HG03442 (cell line): ENCODE measurements around the gene ADH1C.
"Not testable (repeated sequence)": the region's sequence is repeated elsewhere in the genome, so short reads cannot be mapped to it uniquely, and the experiment has no call there.

Experiments
- ATAC-seq: cut with Tn5 transposase; IDR thresholded peaks from one replicate; pipeline ENCODE4 v1.9.1; 2021; ENCODE audit warnings: mild to moderate bottlenecking, moderate library complexity; ENCODE audit not compliant: unreplicated experiment

The ADH1C gene

GRCh38 chr4:99359480-99360204 is 7.1 kb upstream of the ADH1C start:
- ATAC-seq, result no peak

- no peak for ATAC-seq
These were observed 5.4 kb upstream of the ADH1C start for GRCh38 chr4:99357948-99358347.

DNA sequence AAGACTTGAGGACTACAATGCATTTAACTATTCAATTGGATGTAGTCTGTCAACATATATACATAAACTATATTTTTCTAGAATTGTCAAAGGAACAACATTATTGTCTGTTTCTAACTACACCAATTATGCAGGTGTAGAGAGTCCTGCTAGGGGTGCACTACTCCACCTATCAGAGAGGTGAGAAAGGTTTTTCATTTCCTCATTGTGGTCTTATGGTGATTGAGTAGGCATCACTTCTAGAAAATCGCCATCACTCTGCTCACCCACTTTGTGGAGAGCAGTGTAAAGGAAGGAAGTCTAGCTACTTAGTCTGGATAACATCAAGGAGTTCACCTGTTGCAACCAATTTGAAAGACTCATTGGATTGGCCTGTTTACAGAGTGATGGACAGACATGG is 4.4 kb upstream of the ADH1C start:
- peak; percentile 84 for ATAC-seq

DNA sequence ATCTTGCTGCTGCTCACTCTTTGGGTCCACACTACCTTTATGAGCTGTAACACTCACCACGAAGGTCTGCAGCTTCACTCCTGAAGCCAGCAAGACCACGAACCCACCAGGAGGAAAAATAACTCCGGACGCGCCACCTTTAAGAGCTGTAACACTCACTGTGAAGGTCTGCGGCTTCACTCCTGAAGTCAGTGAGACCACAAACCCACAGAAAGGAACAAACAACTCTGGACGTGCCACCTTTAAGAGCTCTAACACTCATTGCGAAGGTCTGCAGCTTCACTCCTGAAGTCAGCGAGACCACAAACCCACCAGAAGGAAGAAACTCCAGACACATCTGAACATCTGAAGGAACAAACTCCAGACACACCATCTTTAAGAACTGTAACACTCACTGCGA is 3.6 kb upstream of the ADH1C start:
- ATAC-seq, result not testable (repeated sequence)

GRCh38 chr4:99351487-99351886 is 1.1 kb downstream of the ADH1C start:
- ATAC-seq, result no peak

GRCh38 chr4:99349338-99349737 is 3.2 kb downstream of the ADH1C start:
- no peak for ATAC-seq

DNA sequence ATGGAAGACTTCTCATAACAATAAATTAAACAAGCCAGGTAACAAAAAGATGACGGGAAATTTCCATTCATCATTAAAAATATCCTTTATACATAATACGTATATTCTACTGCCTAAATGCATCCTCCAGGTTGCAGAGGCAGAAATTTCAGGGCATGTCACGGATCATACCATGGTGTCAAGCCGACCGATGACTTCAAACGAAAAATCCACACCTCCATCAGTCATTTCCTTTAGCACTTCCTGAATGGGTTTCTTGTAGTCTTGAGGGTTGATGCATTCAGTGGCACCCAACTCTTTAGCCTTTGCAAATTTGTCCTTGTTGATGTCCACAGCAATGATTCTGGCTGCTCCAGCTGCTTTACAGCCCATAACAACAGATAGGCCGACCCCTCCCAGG is 9.9 kb downstream of the ADH1C start:
- ATAC-seq, result not testable (repeated sequence)

GRCh38 chr4:99341426-99341825 is 11.1 kb downstream of the ADH1C start:
- no peak for ATAC-seq

DNA sequence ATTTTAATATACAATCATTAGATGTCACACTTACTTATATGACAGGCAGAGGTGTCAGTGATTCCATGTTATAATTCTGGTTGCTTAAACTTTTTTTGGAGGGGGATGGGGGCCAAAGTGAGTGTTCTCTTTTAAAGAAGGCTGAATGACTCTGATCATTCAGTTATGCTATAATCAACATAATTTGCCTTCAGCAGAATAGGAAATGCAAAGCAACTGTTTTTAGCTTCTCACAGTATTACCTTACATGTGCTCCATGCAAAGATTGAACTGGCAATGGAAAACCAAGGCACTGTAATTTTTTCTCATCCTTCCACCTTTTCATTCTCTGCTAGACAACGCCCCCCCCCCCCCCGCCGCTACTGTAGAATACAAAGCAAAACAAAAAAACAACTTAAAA is 13.4 kb downstream of the ADH1C start:
- ATAC-seq, result no peak

GRCh38 chr4:99336553-99336952 is 16.0 kb downstream of the ADH1C start:
- ATAC-seq, result no peak

DNA sequence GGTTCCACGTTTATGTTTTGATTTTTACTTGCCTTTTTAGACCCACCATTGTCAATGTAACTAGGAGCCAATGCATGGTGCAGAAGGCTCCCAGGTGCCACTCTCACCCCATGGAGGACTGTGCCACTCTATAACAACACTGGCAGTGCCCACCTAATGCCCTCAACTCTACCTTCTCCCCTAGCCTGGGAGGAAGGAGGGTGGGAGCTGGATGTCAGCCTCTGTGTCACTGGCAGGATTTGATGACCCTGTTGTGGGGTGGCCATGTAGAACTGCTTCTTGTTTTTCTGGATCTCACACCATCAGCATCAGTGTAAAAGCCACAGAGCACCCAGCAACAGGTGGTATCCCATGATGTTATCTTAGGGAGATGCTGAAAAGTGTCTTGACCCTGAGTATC is 17.7 kb downstream of the ADH1C start:
- no peak for ATAC-seq

DNA sequence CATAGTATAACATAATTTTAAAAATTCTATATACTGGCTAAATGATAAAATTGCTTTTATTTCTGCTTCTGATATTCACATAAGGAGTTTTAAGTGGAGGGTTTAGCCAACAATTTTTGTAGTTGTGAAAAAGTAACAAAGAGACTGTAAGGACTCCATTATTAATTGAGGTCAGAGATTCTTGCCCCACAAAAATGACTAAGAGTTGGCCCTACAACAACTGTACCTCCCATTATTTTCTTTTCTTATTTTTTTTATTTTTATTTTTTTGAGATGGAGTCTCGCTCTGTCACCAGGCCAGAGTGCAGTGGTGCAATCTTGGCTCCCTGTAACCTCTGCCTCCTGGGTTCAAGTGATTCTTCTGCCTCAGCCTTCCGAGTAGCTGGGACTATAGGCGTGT is 21.9 kb downstream of the ADH1C start:
- no peak for ATAC-seq

GRCh38 chr4:99329876-99330275 is 22.7 kb downstream of the ADH1C start:
- ATAC-seq, result no peak

- no peak for ATAC-seq
These were observed 27.6 kb downstream of the ADH1C start for GRCh38 chr4:99324979-99325378.

DNA sequence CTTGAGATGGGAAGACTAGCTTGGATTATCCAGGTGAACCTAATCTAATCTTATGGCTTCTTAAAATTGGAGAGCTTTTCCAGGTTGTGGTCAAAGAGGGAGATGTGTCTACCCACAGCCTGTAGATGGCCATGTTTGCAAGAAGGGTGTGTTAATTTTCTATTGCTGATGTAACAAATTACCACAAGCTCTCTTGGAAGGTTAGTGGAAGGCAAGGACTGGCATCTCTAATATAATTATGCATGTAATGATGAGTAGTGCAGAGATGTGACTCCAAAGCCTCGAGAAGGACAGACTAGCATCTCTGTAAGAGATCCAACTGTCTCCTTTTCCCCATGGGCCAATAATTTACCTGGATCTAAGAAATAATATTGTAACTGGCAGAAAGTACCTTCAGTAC is 28.2 kb downstream of the ADH1C start:
- ATAC-seq, result no peak

DNA sequence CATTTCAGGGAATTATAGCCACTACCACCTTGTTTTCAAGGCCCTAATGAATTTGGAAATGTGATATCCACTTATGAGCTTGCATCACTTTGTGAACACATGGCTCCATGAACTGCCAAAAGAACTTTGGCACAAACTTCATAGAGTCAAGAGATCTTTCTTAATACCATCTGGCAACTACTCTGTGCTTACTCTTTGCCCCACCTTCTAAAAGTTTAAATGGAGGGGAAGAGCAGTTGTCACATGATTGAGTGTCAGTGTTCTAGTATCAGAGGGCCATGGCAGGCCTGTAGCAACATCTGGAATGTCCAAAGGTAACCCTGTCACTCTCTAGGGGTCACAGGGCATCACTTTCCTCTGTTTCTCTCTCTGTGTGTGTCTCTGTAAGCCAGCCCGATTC is 28.8 kb downstream of the ADH1C start:
- no peak for ATAC-seq

DNA sequence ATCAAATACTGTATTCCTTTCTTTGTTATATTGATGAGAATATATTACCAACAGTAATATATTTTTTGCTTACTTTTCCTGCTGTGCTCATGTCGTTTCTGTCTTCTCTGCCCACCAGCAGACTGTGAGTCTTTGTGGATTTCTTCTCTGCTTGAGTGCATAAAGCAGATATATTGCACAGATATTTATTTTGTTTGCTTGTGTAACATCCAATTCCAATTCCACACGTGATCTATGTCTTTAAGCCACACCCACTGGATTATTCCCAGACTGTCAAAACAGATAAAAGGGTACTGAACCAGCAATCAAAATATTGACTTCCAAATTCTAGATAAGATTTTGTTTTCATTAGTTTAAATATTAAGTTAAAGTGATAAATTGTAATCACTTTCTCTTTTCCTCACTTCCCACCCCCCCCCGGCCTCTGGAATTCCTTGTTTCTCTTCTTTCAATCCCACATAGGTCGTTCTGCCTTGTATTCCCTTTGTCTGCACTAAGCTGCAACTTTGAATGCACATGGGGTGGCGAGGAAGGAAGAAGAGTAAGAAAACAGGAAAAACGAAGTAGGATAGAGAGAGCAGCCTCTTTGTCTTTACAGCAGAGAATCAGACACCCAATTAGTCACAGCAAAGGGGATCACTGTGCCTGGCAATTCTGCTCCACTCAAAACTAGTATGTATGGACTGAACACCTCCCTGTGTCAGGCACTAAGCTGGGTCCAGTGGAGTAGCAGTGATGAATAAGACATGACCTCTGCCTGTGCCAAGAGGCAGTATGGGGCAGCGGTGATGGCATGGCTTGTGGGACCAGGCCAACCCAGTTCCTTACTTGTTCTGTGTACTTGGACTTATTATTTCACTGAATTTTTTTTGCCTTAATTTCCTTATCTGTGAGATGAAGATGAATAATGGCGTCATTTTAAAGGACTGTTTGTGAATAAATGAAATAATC is 31.0 kb downstream of the ADH1C start, which contains the start of gene ADH1B:
ADH1B (minus strand) TSS at position 161 of the 951 bp plus-strand sequence; CDS start at position 91, 70 bp downstream.
- ATAC-seq, result no peak

- ATAC-seq, result not testable (repeated sequence)
These were observed 34.7 kb downstream of the ADH1C start for GRCh38 chr4:99317811-99318210.

- no peak for ATAC-seq
These were observed 35.2 kb downstream of the ADH1C start for GRCh38 chr4:99317354-99317753.

DNA sequence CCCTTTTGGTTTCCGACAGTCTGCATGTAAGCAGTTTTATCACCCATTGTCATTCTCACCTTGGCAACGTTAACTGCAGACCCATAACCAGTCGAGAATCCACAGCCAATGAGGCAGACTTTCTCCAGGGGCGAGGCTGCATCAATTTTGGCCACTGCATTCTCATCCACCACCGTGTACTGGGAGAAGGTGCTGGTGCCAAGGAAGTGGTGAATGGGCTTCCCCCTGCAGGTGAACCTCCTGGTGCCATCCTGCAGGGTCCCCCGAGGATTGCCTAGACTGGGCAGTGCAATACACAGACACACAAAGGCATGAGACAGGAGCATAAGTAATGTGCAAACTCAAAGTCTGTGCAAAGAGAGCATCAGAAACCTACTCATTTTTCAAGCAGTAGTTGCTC is 36.7 kb downstream of the ADH1C start:
- ATAC-seq, result no peak

- no peak for ATAC-seq
These were observed 38.3 kb downstream of the ADH1C start for GRCh38 chr4:99314211-99314610.

DNA sequence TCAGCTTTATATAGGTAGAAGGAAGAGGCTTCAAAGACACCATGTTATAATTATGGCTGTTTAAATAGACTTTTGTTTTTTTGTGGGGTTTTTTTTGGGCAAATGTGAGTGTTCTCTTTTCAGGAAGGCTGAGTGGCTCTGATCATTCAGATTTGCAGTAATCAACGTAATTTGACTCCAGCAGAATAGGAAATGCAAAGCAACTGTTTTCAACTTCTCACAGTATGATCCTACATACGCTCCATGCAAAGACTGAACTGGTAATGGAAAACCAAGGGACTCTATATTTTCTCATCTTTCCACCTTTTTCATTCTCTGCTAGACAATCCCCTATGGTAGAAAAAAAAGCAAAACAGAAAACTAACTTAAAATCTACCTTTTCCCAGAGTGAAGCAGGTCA is 42.2 kb downstream of the ADH1C start:
- no peak for ATAC-seq
